ELF-1 (cell line): ENCODE results near the gene SKA3.
"Not testable (repeated sequence)": the region's sequence is repeated elsewhere in the genome, so short reads cannot be mapped to it uniquely, and the experiment has no call there.

ENCODE experiments used
- DNase-seq: peaks from one replicate; pipeline ENCODE4 v3.0.0-alpha.2; 2016; ENCODE audit warnings: low read depth, low spot score

SKA3 gene

DNA sequence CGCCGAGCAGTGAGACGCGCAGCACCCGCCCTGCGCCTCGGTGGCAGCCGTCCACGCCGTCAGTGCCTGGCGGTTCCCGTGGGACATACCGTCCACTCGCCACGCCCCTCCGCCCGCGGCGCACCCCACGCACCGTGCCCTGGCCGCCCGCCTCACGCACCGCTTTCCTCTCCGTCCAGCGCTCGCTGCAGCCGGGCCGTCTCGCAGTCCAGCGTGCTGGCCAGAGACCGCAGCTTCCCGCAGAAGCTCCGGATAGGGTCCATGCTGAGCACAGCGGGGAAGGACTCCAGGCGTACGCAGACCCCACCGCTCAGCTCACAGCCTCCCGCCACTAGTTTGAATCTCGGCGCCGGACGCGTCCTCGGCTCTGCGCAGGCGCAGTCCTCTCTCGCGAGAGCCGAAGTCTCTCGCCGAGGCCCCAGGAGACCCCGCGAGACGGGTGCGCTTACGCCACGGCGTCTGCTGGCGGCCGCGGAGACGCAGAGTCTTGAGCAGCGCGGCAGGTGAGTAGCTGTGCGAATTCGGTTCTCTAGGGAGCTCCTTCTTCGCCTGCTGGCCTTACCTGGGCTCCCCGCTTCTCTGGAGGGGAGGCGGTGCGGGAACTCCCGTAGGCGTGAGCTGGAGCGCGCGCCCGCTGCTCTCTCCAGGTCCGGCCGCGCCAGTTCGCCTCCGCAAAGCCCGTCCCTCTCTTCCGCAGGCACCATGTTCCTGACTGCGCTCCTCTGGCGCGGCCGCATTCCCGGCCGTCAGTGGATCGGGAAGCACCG lies at the start of gene SKA3, which contains the start of gene MRPL57:
SKA3 (minus strand) TSS at position 338 of the 767 bp plus-strand sequence; CDS start at position 263, 75 bp downstream.
MRPL57 (plus strand) TSS at position 444 of the 767 bp plus-strand sequence; CDS start at position 703, 259 bp downstream.
- peak; percentile 99 for DNase-seq

- DNase-seq = no peak
Measured at GRCh38 chr13:21225082-21225481, 48.7 kb upstream of the SKA3 start.

GRCh38 chr13:21221268-21221667 lies 44.9 kb upstream of the SKA3 start:
- no peak for DNase-seq

- DNase-seq = not testable (repeated sequence)
Measured at GRCh38 chr13:21219716-21220115, 43.4 kb upstream of the SKA3 start.

- DNase-seq = no peak
Measured at GRCh38 chr13:21219036-21219381, 42.7 kb upstream of the SKA3 start.

DNA sequence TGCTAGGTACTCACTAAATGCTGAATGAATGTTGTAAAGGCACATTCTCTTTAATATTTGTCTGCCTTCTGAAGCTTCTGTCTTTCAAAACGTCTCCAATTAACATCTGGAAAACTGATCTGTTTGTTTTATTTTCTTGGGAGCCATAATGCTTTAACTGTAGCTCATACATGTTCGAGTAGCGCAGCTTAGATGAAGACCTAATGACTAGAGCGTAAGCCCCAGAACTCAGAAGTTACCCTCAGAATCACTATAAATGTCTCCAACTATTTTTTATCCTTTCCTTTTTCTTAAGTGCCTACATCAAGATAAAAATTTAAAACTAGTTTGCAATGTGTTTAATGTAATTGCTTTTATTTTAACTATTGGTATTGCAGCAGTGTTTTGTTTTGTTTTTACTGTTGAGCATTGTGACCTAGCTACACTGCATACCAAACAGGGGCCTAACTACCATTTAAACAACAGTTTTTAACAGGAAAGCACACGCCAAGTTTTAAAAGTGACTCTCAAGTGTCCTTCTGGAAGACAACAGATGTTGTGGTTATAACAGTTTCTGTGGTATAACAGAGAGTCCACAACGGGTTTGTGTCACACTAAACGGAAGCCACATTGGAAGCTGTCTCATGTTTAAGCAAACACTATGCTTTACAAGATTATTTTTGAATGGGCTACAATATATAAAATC lies 42.1 kb upstream of the SKA3 start:
- no peak for DNase-seq

DNA sequence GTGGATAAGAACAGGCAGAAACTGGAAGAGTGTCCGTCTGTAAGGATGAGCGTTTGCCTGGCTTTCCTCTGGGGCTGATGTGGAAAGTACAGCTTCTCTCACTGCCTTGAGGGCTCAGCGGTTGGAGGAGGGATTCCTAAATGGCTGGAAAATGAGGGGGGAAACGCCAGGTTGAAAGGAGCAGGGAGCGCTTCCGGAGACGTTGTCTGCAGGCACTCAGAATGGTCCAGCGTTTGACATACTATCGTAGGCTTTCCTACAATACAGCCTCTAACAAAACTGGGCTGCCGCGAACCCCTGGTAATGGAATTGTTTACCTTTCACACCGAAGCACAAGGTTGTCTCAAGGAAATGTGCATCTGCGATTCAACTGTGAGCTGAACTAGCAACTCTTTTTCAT lies 40.0 kb upstream of the SKA3 start:
- peak; percentile 40 for DNase-seq

DNA sequence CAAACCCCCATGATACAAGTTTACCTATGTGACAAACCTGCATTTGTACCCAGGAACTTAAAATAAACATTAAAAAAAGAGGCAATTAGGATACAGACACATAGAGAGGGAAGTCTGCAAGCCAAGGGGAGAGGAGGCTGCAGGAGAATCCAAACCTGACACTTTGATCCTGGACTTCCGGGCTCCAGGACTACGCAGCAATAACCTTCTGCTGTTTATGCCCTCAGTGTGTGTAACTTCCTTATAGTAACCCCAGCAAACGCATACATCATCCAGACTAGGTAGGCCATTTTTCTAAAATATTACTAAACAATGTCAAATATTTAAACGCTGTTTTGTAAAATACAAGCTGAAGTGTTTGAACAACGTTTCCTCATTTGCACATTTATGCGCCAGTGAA lies 39.1 kb upstream of the SKA3 start:
- DNase-seq = not testable (repeated sequence)

DNA sequence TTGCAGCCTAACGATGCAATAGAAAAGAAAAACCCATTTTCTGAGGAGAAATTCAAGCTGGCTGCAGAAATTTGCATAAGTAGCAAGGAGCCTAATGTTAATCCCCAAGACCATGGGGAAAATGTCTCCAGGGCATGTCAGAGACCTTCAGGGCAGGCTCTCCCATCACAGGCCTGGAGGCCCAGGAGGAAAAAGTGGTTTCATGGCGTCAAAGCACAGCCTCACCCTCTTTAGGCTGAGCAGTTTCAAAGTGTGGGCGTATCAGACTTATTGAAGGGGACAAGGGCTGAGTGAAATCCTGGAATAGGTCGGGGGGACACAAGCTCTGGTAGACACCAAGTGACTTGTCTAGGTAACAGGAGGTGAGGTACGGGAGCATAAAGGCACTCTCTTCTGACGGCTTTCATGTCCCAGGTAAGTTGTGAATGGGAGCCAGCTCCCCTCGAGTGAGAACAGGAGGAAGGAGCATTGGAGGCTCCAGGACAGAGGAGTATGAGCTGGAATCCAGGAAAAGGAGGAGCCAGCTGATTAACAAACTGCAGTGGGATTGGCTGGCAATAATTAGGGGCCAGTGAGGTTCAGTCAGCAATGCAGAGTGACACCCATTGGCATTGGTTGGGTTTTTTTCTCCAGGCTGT lies 35.9 kb upstream of the SKA3 start:
- DNase-seq = no peak

DNA sequence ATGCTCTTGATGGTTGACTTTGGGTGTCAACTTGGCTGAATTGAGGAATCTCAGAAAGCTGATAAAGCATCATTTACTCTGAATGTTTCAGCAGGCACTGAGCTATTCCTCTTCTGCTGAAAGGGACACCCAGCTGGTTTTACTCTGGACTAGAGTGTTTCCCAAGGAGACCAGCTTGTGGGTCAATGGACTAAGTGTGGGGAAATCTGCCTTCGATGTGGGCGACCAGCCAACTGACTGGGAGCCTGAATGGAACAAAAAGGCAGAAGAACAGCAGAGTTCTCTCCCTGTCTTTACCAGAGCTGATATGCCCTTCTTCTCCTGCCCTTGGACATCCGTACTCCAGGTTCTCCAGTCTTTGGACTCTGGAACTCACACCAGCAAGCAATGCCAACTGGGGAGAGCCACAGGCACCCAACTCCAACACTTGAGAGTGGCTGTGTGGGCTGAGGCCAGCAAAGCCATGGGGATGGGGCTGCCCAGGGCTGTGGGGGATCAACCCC lies 32.4 kb upstream of the SKA3 start:
- no peak for DNase-seq

DNA sequence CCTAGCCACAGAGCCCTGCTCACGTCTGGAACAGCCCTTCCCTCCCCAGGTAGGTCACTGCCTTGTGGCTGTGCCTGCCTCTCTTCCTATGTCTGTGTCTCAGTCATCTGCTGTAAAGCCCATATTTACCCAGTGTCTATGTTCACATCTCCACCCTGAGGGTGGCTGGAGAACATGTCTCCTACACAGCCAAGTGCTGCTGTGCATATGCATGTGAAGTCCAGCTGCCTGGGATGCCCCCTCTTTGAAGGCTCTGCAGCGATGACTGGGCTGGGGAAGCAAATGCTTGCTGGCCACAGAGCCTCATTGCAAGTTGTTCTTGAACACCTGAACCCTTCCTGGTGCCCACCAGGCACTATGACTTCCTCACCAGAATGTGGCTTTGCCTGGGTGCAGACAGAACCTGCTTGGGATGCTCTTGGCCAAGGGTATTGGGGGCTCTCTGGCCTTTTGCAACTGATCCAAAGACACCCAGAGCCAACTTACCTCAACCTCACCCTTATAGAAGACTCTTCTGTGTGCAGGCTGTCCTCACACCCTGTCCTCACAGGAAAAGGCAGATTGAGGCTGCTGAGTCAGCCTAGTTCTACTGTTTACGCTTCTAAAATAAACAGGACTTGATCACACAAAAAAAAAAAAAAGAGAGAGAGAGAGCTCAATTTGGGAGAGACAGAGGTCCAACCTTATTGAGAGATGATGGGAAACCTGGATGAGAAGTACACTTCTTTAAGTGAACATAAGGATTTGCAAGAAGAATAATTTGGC lies 26.6 kb upstream of the SKA3 start:
- DNase-seq = no peak

DNA sequence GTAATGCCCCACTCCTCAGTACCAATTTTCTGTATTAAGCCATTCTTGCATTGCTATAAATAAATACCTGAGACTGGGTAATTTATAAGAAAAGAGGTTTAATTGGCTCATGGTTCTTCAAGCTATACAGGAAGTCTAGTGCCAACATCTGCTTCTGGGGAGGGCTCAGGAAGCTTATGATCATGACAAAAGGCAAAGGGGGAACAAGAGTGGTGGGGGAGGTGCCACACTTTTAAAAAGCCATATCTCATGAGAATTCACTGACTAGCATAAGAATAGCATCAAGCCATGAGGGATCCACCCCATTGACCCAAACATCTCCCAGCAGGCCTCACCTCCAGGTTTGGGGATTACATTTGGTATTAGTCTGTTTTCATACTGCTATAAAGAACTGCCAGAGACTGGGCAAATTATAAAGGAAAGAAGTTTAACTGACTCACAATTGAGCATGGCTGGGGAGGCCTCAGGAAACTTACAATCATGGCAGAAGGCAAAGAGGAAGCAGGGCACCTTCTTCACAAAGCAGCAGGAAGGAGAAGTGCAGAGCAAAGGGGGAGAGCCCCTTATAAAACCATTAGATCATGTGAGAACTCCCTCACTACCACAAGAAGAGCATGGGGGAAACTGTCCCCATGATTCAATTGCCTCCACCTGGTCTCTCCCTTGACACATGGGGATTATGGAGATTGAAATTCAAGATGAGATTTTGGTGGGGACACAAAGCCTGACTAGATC lies 25.3 kb upstream of the SKA3 start:
- DNase-seq = not testable (repeated sequence)

DNA sequence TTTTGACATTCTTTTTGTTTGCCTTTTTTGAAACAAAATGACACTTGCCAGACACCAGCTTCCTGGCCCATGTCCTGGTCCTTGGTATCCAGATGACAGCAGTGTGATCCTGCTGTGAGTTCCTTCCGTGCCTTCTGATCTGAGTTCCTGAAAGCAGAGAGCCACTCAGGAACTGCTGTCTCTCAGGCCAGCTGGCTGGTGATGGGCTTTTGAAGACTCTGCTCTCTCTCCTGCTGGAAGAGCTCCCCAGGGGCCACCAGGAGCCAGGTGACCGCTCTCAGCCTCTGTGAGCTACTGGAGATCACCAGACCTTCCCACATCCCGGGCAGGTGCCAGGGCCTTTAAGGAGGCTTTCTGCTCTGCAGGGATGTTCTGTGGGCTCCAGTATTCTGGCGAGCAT lies 22.0 kb upstream of the SKA3 start:
- DNase-seq = not testable (repeated sequence)

DNA sequence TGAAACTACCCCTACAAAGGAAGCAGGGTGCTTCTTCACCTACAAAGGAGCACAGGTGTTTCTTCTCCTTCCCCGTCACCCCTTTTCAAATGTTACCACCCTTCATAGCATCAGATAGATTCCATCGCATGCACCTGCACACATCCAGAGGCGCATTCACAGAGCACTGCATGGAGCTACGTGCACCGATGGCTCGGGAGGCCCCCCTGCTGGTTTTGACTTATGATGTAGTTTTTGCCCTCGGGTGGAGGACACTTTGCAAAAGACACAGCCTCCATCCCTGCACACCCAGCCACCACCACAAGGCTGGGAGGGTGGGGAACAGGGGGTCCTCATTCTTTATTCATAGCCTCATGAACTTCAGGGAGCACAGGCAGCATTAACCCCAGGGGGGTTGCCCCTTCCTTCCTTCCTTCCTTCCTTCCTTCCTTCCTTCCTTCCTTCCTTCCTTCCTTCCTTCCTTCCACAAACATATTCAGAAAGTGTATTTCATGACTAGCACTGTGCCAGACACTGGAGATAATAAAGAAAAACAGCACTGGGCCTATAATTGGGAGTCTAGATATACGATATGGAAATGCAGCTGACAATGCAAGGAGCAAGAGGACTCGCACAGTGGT lies 21.4 kb upstream of the SKA3 start:
- DNase-seq = not testable (repeated sequence)

DNA sequence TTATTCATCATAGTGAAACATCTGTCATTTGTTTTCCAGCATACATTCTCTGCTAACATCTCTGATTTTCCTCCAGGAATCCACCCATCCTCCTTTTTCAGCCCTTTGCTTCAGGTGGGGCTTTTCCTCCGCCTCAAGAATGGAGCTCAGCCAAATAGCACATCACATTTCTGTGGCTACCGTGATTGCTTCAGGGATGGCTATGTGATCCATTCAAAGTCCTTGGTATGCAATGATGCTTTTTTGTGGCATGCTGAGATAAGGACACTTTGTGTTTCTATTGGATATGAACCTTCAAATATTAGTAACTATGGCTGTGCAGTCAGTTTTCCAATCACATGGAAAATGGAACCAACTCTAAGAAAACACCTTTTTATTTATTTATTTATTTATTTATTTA lies 18.4 kb upstream of the SKA3 start:
- DNase-seq = not testable (repeated sequence)

- not testable (repeated sequence) for DNase-seq
Measured at GRCh38 chr13:21186410-21186809, 10.1 kb upstream of the SKA3 start.

DNA sequence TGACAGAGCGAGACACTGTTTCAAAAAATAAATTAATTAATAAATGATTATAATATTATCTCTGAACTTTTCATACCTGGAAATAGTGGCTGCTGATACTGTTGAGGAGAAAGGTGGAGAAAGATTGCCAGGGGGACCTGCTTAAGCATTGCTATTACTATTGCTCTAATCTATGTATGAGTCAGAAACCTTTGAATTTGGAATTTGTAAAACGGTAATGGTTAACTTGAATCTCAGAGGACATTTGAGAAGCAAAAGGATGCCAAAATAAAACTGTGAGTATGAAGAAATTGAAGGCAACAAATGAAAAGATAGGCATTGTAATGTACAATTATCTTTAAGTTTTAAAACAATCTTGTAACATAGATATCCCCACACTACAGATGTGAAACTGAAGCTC lies 5.3 kb upstream of the SKA3 start:
- no peak for DNase-seq

GRCh38 chr13:21176982-21177284 lies 581 bp upstream of the SKA3 start:
- DNase-seq = no peak

DNA sequence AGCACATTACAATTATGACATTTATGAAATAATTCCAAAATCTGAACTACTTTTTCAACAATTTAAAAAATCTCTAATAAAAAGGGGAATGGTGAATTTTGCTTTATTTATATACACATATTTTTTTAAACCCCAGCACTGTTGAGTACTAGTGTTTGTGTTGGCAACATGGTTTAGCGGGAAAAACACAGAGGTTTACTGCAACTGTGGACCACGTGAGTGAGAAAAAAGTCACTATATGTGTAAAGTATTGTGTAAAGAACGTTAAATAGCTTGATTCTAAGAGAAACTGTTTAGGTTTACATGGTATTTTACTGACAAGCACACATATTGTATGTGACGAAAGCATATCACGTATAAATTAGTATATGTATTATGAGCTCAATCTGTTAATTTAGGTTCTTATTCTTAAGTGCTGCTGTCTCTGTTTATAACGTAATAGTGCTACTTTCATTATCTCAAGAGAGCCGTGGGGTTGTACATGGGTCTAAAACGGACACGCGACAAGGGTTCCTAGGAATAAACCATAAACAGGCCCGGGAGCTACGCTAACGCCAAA lies 617 bp downstream of the SKA3 start:
- no peak for DNase-seq

DNA sequence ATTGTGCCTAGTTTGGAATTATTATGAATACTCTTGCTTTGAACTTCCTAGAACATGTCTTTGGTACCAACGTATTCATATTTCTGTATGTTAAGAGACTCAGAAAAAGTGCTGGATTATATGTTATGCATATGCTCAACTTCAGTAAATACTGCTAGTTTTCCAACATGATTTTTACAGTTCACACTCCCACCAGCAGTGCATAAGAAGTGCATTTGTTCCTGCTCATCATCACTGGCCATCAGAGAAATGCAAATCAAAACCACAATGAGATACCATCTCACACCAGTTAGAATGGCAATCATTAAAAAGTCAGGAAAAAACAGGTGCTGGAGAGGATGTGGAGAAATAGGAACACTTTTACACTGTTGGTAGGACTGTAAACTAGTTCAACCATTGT lies 2.6 kb downstream of the SKA3 start:
- DNase-seq = not testable (repeated sequence)
